ENCODE data around the gene ZNF189.

ZNF189 gene
- total RNA-seq: 8.7 to 22.9 reads per million in 2 donors

GRCh38 chr9:101398068-101398929 is at the start of gene ZNF189, which contains the start of gene MRPL50:
Gene ZNF189 (plus strand): TSS chr9:101398851. CDS start chr9:101399157, 306 bp downstream.
Gene MRPL50 (minus strand): TSS chr9:101398618. CDS start chr9:101398592, 26 bp downstream.
- DNase-seq: peak; percentile 78 to 100 (median 95)

- no peak for DNase-seq
Measured at GRCh38 chr9:101350285-101350684, 48.4 kb upstream of the ZNF189 start.

GRCh38 chr9:101352892-101353463 is 45.7 kb upstream of the ZNF189 start:
- no peak for DNase-seq

- DNase-seq: no peak
Measured at GRCh38 chr9:101353683-101354082, 45.0 kb upstream of the ZNF189 start.

GRCh38 chr9:101354143-101354764 is 44.4 kb upstream of the ZNF189 start:
- DNase-seq: no peak

GRCh38 chr9:101354765-101355708 is 43.6 kb upstream of the ZNF189 start:
- DNase-seq: no peak

- no peak for DNase-seq
Measured at GRCh38 chr9:101356619-101357018, 42.0 kb upstream of the ZNF189 start.

GRCh38 chr9:101359679-101360078 is 39.0 kb upstream of the ZNF189 start:
- DNase-seq: no peak

- no peak for DNase-seq
Measured at GRCh38 chr9:101360647-101361046, 38.0 kb upstream of the ZNF189 start.

GRCh38 chr9:101362450-101362849 is 36.2 kb upstream of the ZNF189 start:
- no peak for DNase-seq

GRCh38 chr9:101365181-101365580 is 33.5 kb upstream of the ZNF189 start:
- no peak for DNase-seq

GRCh38 chr9:101366038-101366756 is 32.5 kb upstream of the ZNF189 start:
- no peak for DNase-seq

- no peak for DNase-seq
Measured at GRCh38 chr9:101367323-101367722, 31.3 kb upstream of the ZNF189 start.

- no peak for DNase-seq
Measured at GRCh38 chr9:101369286-101369685, 29.4 kb upstream of the ZNF189 start.

GRCh38 chr9:101369884-101370531 is 28.6 kb upstream of the ZNF189 start:
- DNase-seq: no peak

- DNase-seq: no peak
Measured at GRCh38 chr9:101371813-101372212, 26.8 kb upstream of the ZNF189 start.

- no peak for DNase-seq
Measured at GRCh38 chr9:101372327-101373118, 26.1 kb upstream of the ZNF189 start.

- no peak for DNase-seq
Measured at GRCh38 chr9:101375546-101375945, 23.1 kb upstream of the ZNF189 start.

GRCh38 chr9:101376111-101376848 is 22.4 kb upstream of the ZNF189 start:
- DNase-seq: no peak

GRCh38 chr9:101380295-101380694 is 18.4 kb upstream of the ZNF189 start:
- DNase-seq: no peak

Data from T-helper 2 cell (primary cell).